IMR-90 (cell line): Measurements from ENCODE around the gene TMEM131L. TPM values are rescaled to one million over a fixed set of nuclear protein-coding genes. Genes with fewer than 3 reads are reported as not detected.
"Not testable (repeated sequence)": the region's sequence is repeated elsewhere in the genome, so short reads cannot be mapped to it uniquely, and the experiment has no call there.

Experiments used
- ATAC-seq: fragments of 200-7000 bp; cut with Tn5 transposase; 2 replicates; pipeline ENCODE4 v1.9.1; 2020; ENCODE audit warnings: low read depth, mild to moderate bottlenecking, moderate library complexity
- BruUV-seq: library from RNA; stranded (reverse); fragments of 400-500 nt; replicated peaks from 2 replicates; lab custom pipeline; 2021; lab: Mats Ljungman, UMichigan
- CTCF ChIA-PET: fragments of 300-600 bp; formaldehyde crosslinking; extraction: SDS; loops from one replicate; lab custom pipeline; 2021; ENCODE audit warnings: antibody characterized with exemption; lab: Yijun Ruan, JAX
- POLR2A ChIA-PET: fragments of 300-600 bp; sonication (Branson Sonifier 250); formaldehyde crosslinking; loops from one replicate; lab custom pipeline; 2022; ENCODE audit warnings: antibody characterized with exemption; ENCODE audit not compliant: unreplicated experiment; lab: Charles Lee
- DNase-seq: peaks from one replicate; pipeline ENCODE4 v3.0.0; 2013
- H2AFZ ChIP-seq: replicated peaks from 2 replicates; pipeline ENCODE3; 2013; ENCODE audit warnings: low read length, mild to moderate bottlenecking; ENCODE audit not compliant: poor library complexity
- H2AK5ac ChIP-seq: 2 replicates; pipeline ENCODE4 v1.6.1; 2013; ENCODE audit warnings: low read depth, low read length, inconsistent platforms
- H2AK9ac ChIP-seq: replicated peaks from 2 replicates; pipeline ENCODE3; 2013; ENCODE audit warnings: mild to moderate bottlenecking, low read depth, low read length, moderate library complexity; ENCODE audit not compliant: poor library complexity
- H2BK120ac ChIP-seq: 2 replicates; pipeline ENCODE4 v1.6.1; 2013; ENCODE audit warnings: low read depth, low read length, inconsistent platforms
- H2BK15ac ChIP-seq: 3 replicates; pipeline ENCODE4 v1.6.1; 2013; ENCODE audit warnings: low read depth, low read length, inconsistent platforms
- H2BK20ac ChIP-seq: 2 replicates; pipeline ENCODE4 v1.6.1; 2013; ENCODE audit warnings: low read depth, mild to moderate bottlenecking, inconsistent platforms, low read length, moderate library complexity
- H2BK5ac ChIP-seq: 2 replicates; pipeline ENCODE4 v1.6.1; 2013; ENCODE audit warnings: mild to moderate bottlenecking, low read depth, low read length, inconsistent platforms; ENCODE audit not compliant: poor library complexity, severe bottlenecking
- H3K14ac ChIP-seq: replicated peaks from 2 replicates; pipeline ENCODE4 v1.6.1; 2013; ENCODE audit warnings: low read depth, low read length, inconsistent platforms
- H3K18ac ChIP-seq: 2 replicates; pipeline ENCODE4 v1.6.1; 2013; ENCODE audit warnings: low read depth, low read length, control low read depth
- H3K23ac ChIP-seq: 2 replicates; pipeline ENCODE4 v1.6.1; 2013; ENCODE audit warnings: low read depth, low read length, inconsistent platforms
- H3K27ac ChIP-seq: 2 replicates; pipeline ENCODE4 v1.5.1; 2013; ENCODE audit warnings: mild to moderate bottlenecking, control low read depth, low read length; ENCODE audit not compliant: insufficient read depth
- H3K27me3 ChIP-seq: 2 replicates; pipeline ENCODE4 v1.6.1; 2013; ENCODE audit warnings: low read length; ENCODE audit not compliant: control insufficient read depth, insufficient read depth
- H3K36me3 ChIP-seq: 2 replicates; pipeline ENCODE4 v1.6.1; 2013; ENCODE audit warnings: low read length, mixed read lengths; ENCODE audit not compliant: control insufficient read depth, insufficient read depth
- H3K4ac ChIP-seq: 2 replicates; pipeline ENCODE4 v1.6.1; 2013; ENCODE audit warnings: low read depth, low read length, inconsistent platforms
- H3K4me1 ChIP-seq: 2 replicates; pipeline ENCODE4 v1.6.1; 2013; ENCODE audit warnings: low read length, mixed read lengths; ENCODE audit not compliant: control insufficient read depth, insufficient read depth
- H3K4me2 ChIP-seq: 2 replicates; pipeline ENCODE4 v1.6.1; 2013; ENCODE audit warnings: low read depth, mild to moderate bottlenecking, control low read depth, low read length, moderate library complexity
- H3K4me3 ChIP-seq: 2 replicates; pipeline ENCODE4 v1.5.1; 2013; ENCODE audit warnings: low read depth, mild to moderate bottlenecking, control low read depth, low read length, moderate library complexity; ENCODE audit not compliant: insufficient read depth
- H3K56ac ChIP-seq: 2 replicates; pipeline ENCODE4 v1.6.1; 2013; ENCODE audit warnings: low read length, inconsistent platforms; ENCODE audit not compliant: insufficient read depth; ENCODE audit errors: extremely low read depth
- H3K79me1 ChIP-seq, 2 experiments: 2 replicates each; pipeline ENCODE4 v1.6.1; 2013; ENCODE audit warnings: low read length in 2 of 2, inconsistent platforms in 1 of 2, low read depth in 1 of 2
- H3K9ac ChIP-seq: 2 replicates; pipeline ENCODE4 v1.6.1; 2013; ENCODE audit warnings: low read depth, low read length, control low read depth
- H3K9me1 ChIP-seq: 2 replicates; pipeline ENCODE4 v1.6.1; 2013; ENCODE audit warnings: low read length, inconsistent platforms; ENCODE audit not compliant: insufficient read depth
- H3K9me3 ChIP-seq: 2 replicates; pipeline ENCODE4 v1.6.1; 2013; ENCODE audit warnings: low read length; ENCODE audit not compliant: control insufficient read depth, insufficient read depth
- H4K20me1 ChIP-seq: 2 replicates; pipeline ENCODE4 v1.6.1; 2013; ENCODE audit warnings: low read length, inconsistent platforms; ENCODE audit not compliant: insufficient read depth
- H4K5ac ChIP-seq: 2 replicates; pipeline ENCODE4 v1.6.1; 2013; ENCODE audit warnings: mild to moderate bottlenecking, low read depth, low read length, control low read depth
- H4K8ac ChIP-seq, 2 experiments: 2 replicates each; pipeline ENCODE4 v1.6.1; 2013; ENCODE audit warnings: low read depth in 2 of 2, low read length in 2 of 2, control low read depth in 1 of 2, inconsistent platforms in 1 of 2
- H4K91ac ChIP-seq: 2 replicates; pipeline ENCODE4 v1.6.1; 2013; ENCODE audit warnings: low read depth, low read length, inconsistent platforms; ENCODE audit not compliant: insufficient read depth
- CEBPB ChIP-seq: IDR thresholded peaks from 2 replicates; pipeline ENCODE4 v1.6.1; 2012; ENCODE audit warnings: low read depth, low read length, improper control_type of control experiment
- CHD1 ChIP-seq: IDR thresholded peaks from 2 replicates; pipeline ENCODE4 v1.6.1; 2012; ENCODE audit warnings: low read depth, low read length, improper control_type of control experiment
- FOS ChIP-seq: fragments of 150-350 bp; IDR thresholded peaks from 2 replicates; pipeline ENCODE4 v1.6.1; 2016; ENCODE audit warnings: low read depth, low read length
- MAFK ChIP-seq: IDR thresholded peaks from 2 replicates; pipeline ENCODE4 v1.6.1; 2012; ENCODE audit warnings: low read depth, low read length, improper control_type of control experiment
- MAZ ChIP-seq: IDR thresholded peaks from 2 replicates; pipeline ENCODE4 v1.6.1; 2012; ENCODE audit warnings: low read depth, mild to moderate bottlenecking, low read length, improper control_type of control experiment, moderate library complexity, borderline replicate concordance
- RAD21 ChIP-seq: IDR thresholded peaks from 2 replicates; pipeline ENCODE4 v1.6.1; 2012; ENCODE audit warnings: low read length, improper control_type of control experiment
- RCOR1 ChIP-seq: IDR thresholded peaks from 2 replicates; pipeline ENCODE4 v1.6.1; 2012; ENCODE audit warnings: mild to moderate bottlenecking, low read length, improper control_type of control experiment; ENCODE audit not compliant: insufficient replicate concordance
- USF2 ChIP-seq: fragments of 150-350 bp; IDR thresholded peaks from 2 replicates; pipeline ENCODE4 v1.6.1; 2017; ENCODE audit warnings: mild to moderate bottlenecking, antibody characterized with exemption, low read length, low read depth
- WGBS, 2 experiments: methylation state at CpG; one replicate each; pipeline versions ENCODE4 v1.1.5 to v1.1.7; 2013; ENCODE audit warnings: missing lambda C conversion rate in 2 of 2; ENCODE audit not compliant: insufficient read length in 1 of 2; ENCODE audit errors: extremely low coverage in 2 of 2; 5-methylcytosine and 5-hydroxymethylcytosine counted together
- dilution Hi-C: fragments of 300-500 bp; cut with HindIII; formaldehyde crosslinking; loops from one replicate; pipeline ENCODE4 v1.14.3; 2018; ENCODE audit warnings: low sequenced_read_pairs; ENCODE audit not compliant: unreplicated experiment
- in situ Hi-C: fragments of 300-500 bp; cut with MboI; formaldehyde crosslinking; loops from 3 replicates; pipeline ENCODE4 v1.14.3; 2019; ENCODE audit warnings: low sequenced_read_pairs, inconsistent platforms, mixed read lengths
- intact Hi-C: fragments of 100-400 bp; cut with micrococcal nuclease; formaldehyde crosslinking; loops from 2 replicates; pipeline ENCODE4 v1.10.0; 2022
- polyA plus RNA-seq, 3 experiments: library from polyadenylated mRNA; depleted of rRNA; stranded (reverse); fragments of >200 nt; gene quantifications; 2 replicates each; pipeline ENCODE4 v1.2.3, GENCODE V29; 2012; ENCODE audit warnings: low replicate concordance in 1 of 3
- total RNA-seq: library from RNA; depleted of rRNA; stranded (reverse); fragments of >200 nt; gene quantifications from 2 replicates; pipeline ENCODE4 v1.2.3, GENCODE V29; 2012

Gene TMEM131L
- total and polyA plus RNA-seq, 2 of the 4 experiments (the other 2 are of a cell fraction) = 8.4 to 23.8 TPM

GRCh38 chr4:153469031-153469430 is 2.9 kb downstream of the TMEM131L start:
- Histone ChIP-seq H3K4me1 (peaks cover 2% of the 10 kb centered on the region; the same call in 1 of the 2 replicates), H4K20me1 (peaks cover 5% of the 10 kb centered on the region; the same call in 1 of the 2 replicates), H3K36me3 (no peaks in the 10 kb centered on the region), H3K4me3 (peak overlapping the region; percentile 40), H3K4me2 (peak overlapping the region; percentile 94), H4K91ac (no peak overlapping the region), H3K9ac (0 out of 2 replicates have a peak overlapping the region, but pooled peaks have one; percentile 46), H2BK120ac (no peak overlapping the region), H2AFZ (no peak overlapping the region), H2AK9ac (no peak overlapping the region), H3K23ac (no peak overlapping the region), H3K9me1 (peaks cover 6% of the 10 kb centered on the region), H2AK5ac (no peak overlapping the region), H4K5ac (no peak overlapping the region), H3K4ac (no peak overlapping the region), H3K9me3 (no peaks in the 10 kb centered on the region), H2BK20ac (no peak overlapping the region), H3K79me1 (peaks cover 8 to 44% of the 10 kb centered on the region in 2 experiments), H3K27ac (no peak overlapping the region), H3K56ac (no peak overlapping the region), H2BK5ac (no peak overlapping the region), H2BK15ac (no peak overlapping the region), H4K8ac (0 out of 4 replicates have a peak overlapping the region, but pooled peaks of 1 of the 2 experiments have one; percentile 61), H3K18ac (0 out of 2 replicates have a peak overlapping the region, but pooled peaks have one; percentile 41), H3K14ac (0 out of 2 replicates have a peak overlapping the region, but pooled peaks have one; percentile 37), H3K27me3 (no peaks in the 10 kb centered on the region)
- dilution Hi-C loops = no loop called here
- no CpG with 5 or more reads among the region's 2 CpGs for WGBS, 2 experiments
- ChIA-PET POLR2A (no interaction called here), CTCF (no interaction called here)
- in situ Hi-C loops = no loop called here
- no peak for TF ChIP-seq USF2
- no peak for TF ChIP-seq CEBPB
- no peak for TF ChIP-seq MAFK
- no peak for TF ChIP-seq MAZ
- no peak for TF ChIP-seq FOS
- no peak for TF ChIP-seq CHD1
- TF ChIP-seq RAD21 = no peak
- no peak for TF ChIP-seq RCOR1
- no TSS peak for BruUV-seq
- ATAC-seq = no peak
- no peak for DNase-seq
- intact Hi-C loops = loop anchor here (10.0 kb wide), 2 partner anchors 244 to 324 kb away; no protein-coding TSS in a partner anchor

GRCh38 chr4:153471071-153471697 is 5.0 kb downstream of the TMEM131L start:
- CTCF ChIA-PET, in situ Hi-C loops, H3K9me3 ChIP-seq, intact Hi-C loops, H2BK120ac ChIP-seq, POLR2A ChIA-PET, H2AK5ac ChIP-seq, H3K4me2 ChIP-seq, DNase-seq, H3K18ac ChIP-seq, H2AK9ac ChIP-seq, H3K4me1 ChIP-seq, H4K5ac ChIP-seq, H3K14ac ChIP-seq, H4K20me1 ChIP-seq, H4K91ac ChIP-seq, H3K36me3 ChIP-seq, BruUV-seq, H4K8ac ChIP-seq, H3K9me1 ChIP-seq, H2BK5ac ChIP-seq, H3K4ac ChIP-seq, H3K9ac ChIP-seq, H3K23ac ChIP-seq, H3K4me3 ChIP-seq, H3K27me3 ChIP-seq, H3K27ac ChIP-seq, H2BK20ac ChIP-seq, dilution Hi-C loops, H2AFZ ChIP-seq, H3K56ac ChIP-seq, H2BK15ac ChIP-seq, ATAC-seq: not testable (repeated sequence)
- WGBS, 2 experiments = 86% methylated on average over 3 of the region's 9 CpGs; no CpG with 5 or more reads in 1 of the 2 experiments
- peaks cover 8 to 44% of the 10 kb centered on the region in 2 experiments for H3K79me1 ChIP-seq
